Measurements from ENCODE around the gene NFKB1. TPM values are rescaled to one million over a fixed set of nuclear protein-coding genes. Genes with fewer than 3 reads are reported as not detected.

NFKB1 gene
- total RNA-seq, 3 donors from 2014 or later (not counting 1 experiment from before 2014, with no cell fraction given), result 144 to 235 (median 163) TPM

DNA sequence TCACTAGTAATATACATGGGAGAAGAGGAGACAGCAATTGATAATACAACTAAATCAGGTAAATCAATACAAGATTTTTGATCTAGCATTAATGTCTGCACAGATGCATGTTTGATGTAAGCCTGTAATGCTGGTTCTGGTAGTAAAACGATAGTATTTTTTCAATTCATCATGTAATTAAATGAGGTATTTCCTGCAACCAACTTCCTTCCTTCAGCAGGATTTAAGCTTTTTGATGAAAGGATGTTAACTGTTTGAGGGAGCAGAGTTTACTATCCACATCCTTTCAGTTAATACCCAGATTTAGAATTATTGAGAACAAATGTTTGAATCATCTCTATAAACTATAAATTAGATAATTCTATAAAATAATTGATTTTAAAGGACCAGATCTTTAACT, 31.4 kb upstream of the NFKB1 start:
- Mint-ChIP-seq H3K4me3 (no peak overlapping the region), H3K27ac (no peak overlapping the region), H3K4me1 (peaks cover 0 to 7% of the 10 kb centered on the region in 2 donors), H3K9me3 (no peaks in the 10 kb centered on the region), H3K27me3 (ENCODE audit: low read depth in 2 of 2) (peaks cover 3 to 17% of the 10 kb centered on the region in 2 donors), H3K36me3 (no peaks in the 10 kb centered on the region)
- no peaks in the 10 kb centered on the region for H3K36me3 ChIP-seq (ENCODE audit: control insufficient read depth, insufficient read depth, low read length)
- no peaks in the 10 kb centered on the region for H3K4me1 ChIP-seq (ENCODE audit: control insufficient read depth, insufficient read depth, low read length)
- H3K27me3 ChIP-seq (ENCODE audit: control insufficient read depth, insufficient read depth, low read length), result no peaks in the 10 kb centered on the region
- no CpG with 5 or more reads among the region's 1 CpG for WGBS (ENCODE audit: insufficient coverage)
- no peak for ATAC-seq
- H3K9me3 ChIP-seq (ENCODE audit: control insufficient read depth, insufficient read depth, low read length), result no peaks in the 10 kb centered on the region
- no peak overlapping the region for H3K27ac ChIP-seq (ENCODE audit: low read length)
- H3K4me3 ChIP-seq (ENCODE audit: low read length), result no peak overlapping the region
- peak in 1 of 2 donors; percentile 23 for DNase-seq
- TF ChIP-seq, protein P1, sequence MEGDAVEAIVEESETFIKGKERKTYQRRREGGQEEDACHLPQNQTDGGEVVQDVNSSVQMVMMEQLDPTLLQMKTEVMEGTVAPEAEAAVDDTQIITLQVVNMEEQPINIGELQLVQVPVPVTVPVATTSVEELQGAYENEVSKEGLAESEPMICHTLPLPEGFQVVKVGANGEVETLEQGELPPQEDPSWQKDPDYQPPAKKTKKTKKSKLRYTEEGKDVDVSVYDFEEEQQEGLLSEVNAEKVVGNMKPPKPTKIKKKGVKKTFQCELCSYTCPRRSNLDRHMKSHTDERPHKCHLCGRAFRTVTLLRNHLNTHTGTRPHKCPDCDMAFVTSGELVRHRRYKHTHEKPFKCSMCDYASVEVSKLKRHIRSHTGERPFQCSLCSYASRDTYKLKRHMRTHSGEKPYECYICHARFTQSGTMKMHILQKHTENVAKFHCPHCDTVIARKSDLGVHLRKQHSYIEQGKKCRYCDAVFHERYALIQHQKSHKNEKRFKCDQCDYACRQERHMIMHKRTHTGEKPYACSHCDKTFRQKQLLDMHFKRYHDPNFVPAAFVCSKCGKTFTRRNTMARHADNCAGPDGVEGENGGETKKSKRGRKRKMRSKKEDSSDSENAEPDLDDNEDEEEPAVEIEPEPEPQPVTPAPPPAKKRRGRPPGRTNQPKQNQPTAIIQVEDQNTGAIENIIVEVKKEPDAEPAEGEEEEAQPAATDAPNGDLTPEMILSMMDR (IDR thresholded peaks at IDR 0.05), result no peak
- intact Hi-C loops (cut with micrococcal nuclease), result no loop called here

DNA sequence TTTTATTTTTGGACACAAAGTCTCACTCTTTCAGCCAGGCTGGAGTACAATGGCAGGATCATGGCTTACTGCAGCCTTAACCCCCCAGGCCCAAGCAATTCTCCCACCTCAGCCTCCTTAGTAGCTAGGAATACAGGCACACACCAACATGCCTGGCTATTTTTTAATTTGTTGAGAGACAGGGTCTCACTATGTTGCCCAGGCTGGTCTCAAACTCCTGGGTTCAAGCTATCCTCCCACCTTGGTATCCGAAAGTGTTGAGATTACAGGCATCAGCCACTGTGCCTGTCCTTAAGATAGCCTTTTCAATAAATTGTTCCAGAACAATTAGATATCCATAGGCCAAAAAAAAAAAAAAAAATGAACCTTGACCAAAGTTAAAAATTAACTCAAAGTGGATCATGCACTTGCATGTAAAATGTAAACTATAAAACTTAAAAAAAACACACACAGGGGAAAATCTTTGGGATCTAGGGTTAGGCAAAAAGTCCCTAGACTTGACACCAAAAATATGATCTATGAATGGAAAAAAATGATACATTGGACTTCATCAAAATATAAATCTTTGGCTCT, 28.6 kb upstream of the NFKB1 start:
- Histone ChIP-seq H3K36me3 (ENCODE audit: control insufficient read depth, insufficient read depth, low read length) (no peaks in the 10 kb centered on the region), H3K4me1 (ENCODE audit: control insufficient read depth, insufficient read depth, low read length) (no peaks in the 10 kb centered on the region), H3K27ac (ENCODE audit: low read length) (no peak overlapping the region), H3K9me3 (ENCODE audit: control insufficient read depth, insufficient read depth, low read length) (no peaks in the 10 kb centered on the region), H3K27me3 (ENCODE audit: control insufficient read depth, insufficient read depth, low read length) (no peaks in the 10 kb centered on the region), H3K4me3 (ENCODE audit: low read length) (no peak overlapping the region)
- Mint-ChIP-seq H3K4me3 (no peak overlapping the region), H3K27ac (no peak overlapping the region), H3K36me3 (no peaks in the 10 kb centered on the region), H3K27me3 (ENCODE audit: low read depth in 2 of 2) (peaks cover 6 to 26% of the 10 kb centered on the region in 2 donors), H3K4me1 (no peaks in the 10 kb centered on the region), H3K9me3 (peaks cover 2% of the 10 kb centered on the region in 2 donors)
- intact Hi-C loops (cut with micrococcal nuclease), result no loop called here
- WGBS (ENCODE audit: insufficient coverage), result 91% methylated on average over 1 of the region's 1 CpG
- TF ChIP-seq, protein P1 (IDR thresholded peaks at IDR 0.05), result no peak
- no peak for ATAC-seq
- no peak for DNase-seq

DNA sequence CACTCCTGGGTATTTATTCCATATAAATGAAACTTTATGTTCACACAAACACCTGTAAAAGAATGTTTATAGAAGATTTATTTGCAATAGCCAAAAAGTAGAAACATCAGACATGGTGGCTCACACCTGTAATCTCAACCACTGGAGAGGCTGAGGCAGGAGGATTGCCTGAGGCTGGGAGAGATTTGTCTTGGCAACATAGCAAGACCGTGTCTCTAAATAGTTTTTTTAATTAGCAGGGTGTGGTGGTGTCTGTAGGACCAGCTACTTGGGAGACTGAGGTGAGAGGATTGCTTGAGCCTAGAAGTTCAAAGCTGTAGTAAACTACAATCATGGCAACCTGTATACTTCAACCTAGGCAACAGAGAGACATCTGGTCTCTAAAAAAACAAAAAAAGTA, 27.7 kb upstream of the NFKB1 start:
- H3K9me3 ChIP-seq (ENCODE audit: control insufficient read depth, insufficient read depth, low read length), result no peaks in the 10 kb centered on the region
- H3K27me3 Mint-ChIP-seq (ENCODE audit: low read depth in 2 of 2), result peaks cover 6 to 26% of the 10 kb centered on the region in 2 donors

More for the DNA sequence above, 27.7 kb upstream of the NFKB1 start:
- Mint-ChIP-seq H3K36me3 (no peaks in the 10 kb centered on the region), H3K4me3 (no peak overlapping the region), H3K4me1 (no peaks in the 10 kb centered on the region), H3K27ac (no peak overlapping the region), H3K9me3 (peaks cover 2% of the 10 kb centered on the region in 2 donors)
- no peak for DNase-seq
- Histone ChIP-seq H3K4me3 (ENCODE audit: low read length) (no peak overlapping the region), H3K27me3 (ENCODE audit: control insufficient read depth, insufficient read depth, low read length) (no peaks in the 10 kb centered on the region), H3K36me3 (ENCODE audit: control insufficient read depth, insufficient read depth, low read length) (no peaks in the 10 kb centered on the region), H3K27ac (ENCODE audit: low read length) (no peak overlapping the region), H3K4me1 (ENCODE audit: control insufficient read depth, insufficient read depth, low read length) (no peaks in the 10 kb centered on the region)
- TF ChIP-seq, protein P1 (IDR thresholded peaks at IDR 0.05), result no peak
- no peak for ATAC-seq
- WGBS (ENCODE audit: insufficient coverage), result 80% methylated on average over 1 of the region's 1 CpG
- intact Hi-C loops (cut with micrococcal nuclease), result no loop called here

Measured in natural killer cell (primary cell).